ENCODE measurements around the gene ASPDH.
"Not testable (repeated sequence)": the region's sequence is repeated elsewhere in the genome, so short reads cannot be mapped to it uniquely, and the experiment has no call there.

Gene ASPDH

DNA sequence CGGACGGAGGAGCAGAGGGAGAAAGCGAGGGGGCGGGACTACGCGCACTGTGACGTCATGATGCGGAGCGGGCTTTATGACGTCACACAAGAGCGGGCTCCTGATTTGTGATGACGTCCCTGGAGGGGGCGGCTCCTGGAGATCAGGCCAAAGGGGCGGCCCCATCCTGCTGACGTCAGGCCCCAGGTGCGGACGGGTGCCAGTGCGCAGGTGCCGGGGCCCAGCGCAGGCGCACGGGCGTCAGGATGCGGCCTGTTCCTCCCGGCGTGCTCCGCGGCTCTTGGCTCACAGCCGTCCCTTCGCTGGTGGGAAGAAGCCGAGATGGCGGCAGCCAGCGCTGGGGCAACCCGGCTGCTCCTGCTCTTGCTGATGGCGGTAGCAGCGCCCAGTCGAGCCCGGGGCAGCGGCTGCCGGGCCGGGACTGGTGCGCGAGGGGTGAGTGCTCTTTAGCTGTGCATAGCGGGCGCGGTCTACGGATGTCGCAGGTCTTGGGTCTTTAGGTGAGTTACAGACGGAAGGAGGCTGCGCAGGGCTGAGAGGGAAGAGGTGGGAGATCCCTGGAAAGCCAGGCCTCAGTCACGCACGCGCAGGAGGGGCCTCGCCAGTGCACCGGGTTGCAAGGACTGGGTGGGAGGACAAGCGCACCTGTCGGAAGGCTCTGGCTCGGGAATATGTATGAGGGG, 37.3 kb downstream of the ASPDH start, which contains the start of the genes EMC10 and GARIN5A:
Gene EMC10, plus strand, starts transcription at position 284 of the 683 bp plus-strand sequence. Its CDS starts 38 bp downstream, at position 322.
Gene GARIN5A, minus strand, starts transcription at position 625 of the 683 bp plus-strand sequence. Its CDS starts 460 bp downstream, at position 165.
- DNase-seq: peak; percentile 98

DNA sequence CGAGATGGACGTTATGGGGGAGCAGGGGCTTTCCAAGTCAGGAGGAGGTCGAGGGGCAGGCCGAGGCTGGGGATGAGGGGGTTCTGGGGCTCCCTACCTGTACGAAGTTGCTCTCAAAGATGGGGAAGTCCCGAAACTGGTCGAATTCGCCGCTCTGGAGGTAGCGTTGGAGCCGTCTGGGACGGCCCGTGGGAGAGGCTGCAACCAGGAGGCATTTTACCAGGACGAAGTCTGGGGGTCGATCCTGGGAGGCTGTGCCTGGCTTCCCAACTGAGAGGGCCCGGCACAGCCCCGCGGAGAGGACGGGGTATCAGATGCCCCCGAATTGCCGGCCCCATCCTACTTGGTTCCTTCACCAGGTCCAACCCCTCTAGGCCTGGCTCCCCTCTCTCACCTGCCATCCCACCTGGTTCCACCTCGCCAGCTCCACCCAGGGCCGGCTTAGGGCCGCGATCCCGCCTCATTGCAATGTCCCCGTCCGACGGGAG, 37.9 kb downstream of the ASPDH start:
- DNase-seq: no peak

DNA sequence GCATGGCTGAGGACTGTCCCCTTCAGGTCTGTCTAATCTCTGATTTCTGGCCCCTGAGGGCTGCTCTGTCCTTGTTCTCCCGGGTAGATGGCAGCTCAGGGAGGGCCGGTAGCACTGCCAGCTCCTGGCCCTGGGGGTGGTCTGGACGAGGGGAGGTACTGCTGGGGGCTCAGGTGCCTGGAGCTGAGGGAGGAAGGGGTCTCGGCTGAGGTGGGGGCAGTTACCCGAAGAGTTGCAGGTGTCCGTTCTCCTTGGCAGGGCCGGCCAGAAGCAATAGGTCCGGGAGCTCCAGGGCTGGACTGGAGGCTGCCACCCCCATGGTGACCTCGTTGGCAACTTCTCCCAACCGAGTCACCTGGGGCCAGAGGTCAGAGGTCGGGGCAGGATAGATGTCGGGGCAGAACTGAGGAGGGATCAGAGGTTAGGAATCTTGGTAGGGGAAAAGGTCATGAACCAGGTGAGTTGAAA, 38.6 kb downstream of the ASPDH start:
- no peak for DNase-seq

DNA sequence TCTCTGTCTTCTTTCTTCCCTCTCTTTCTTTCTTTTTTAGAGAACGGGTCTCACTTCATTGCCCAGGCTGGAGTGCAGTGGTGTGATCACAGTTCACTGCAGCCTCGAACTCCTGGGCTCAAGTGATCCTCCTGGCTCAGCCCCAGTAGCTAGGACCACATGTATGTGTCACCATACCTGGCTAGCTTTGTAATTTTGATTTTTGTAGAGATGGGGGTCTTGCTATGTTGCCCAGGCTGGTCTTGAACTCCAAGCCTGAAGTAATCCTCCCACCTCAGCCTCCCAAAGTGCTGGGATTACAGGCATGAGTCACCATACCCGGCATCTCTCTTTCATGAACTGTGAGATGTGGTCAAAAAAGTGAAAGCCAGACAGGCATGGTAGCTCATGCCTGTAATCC, 40.4 kb downstream of the ASPDH start:
- not testable (repeated sequence) for DNase-seq

DNA sequence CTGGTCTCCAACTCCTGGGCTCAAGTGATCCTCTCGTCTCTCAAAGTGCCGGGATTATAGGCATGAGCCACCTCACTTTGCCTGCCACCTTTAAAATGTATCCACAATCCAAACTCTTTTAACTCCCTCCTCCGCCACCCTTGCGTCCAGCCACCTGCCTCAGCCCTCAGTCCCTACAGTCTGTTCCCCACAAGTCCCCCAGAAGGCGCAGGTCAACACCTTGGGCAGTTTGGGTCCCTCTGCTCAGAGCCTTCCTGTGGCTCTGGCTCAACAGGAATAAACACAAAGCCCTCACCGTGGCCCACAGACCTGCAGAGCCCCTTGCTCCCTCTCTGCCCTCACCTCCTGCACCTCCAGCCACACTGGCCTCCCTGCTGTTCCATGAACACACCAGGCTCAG, 44.9 kb downstream of the ASPDH start:
- DNase-seq: no peak

DNA sequence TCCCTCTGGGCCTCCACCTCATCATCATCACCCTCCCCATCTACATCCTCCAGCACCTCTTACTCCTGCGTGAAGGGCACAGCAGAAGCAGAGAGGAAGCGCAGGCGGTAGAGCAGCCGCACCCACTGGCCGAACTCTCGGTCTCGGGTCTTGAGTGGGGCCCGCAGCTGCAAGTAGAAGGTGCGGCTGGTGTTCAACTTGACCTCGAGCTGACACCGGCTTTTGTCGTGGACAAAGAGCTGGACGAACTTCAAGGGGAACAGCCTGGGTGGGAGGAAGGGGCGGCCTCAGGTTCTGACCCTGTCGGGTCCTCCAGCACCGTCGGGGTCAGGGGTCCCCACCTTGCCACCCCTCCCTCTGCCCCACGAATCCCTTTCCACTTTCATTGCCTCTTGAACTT, 46.1 kb downstream of the ASPDH start:
- DNase-seq: no peak

DNA sequence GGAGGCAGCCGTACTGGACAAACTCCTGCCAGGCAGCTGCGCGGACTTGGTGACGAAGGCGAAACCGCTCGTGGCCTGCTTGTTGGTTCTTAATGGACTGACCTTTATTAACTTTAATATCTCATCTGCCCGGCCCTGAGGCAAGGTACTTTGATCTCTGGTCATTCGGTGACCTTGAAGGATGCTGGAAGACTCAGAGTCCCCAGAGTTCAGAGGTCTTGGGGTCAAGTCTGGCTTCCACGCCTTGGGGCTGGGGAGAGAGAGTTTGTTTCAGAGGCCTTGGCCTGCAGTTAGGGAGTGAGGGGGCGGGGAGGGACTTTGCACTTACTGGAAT, 47.0 kb downstream of the ASPDH start:
- DNase-seq: no peak

DNA sequence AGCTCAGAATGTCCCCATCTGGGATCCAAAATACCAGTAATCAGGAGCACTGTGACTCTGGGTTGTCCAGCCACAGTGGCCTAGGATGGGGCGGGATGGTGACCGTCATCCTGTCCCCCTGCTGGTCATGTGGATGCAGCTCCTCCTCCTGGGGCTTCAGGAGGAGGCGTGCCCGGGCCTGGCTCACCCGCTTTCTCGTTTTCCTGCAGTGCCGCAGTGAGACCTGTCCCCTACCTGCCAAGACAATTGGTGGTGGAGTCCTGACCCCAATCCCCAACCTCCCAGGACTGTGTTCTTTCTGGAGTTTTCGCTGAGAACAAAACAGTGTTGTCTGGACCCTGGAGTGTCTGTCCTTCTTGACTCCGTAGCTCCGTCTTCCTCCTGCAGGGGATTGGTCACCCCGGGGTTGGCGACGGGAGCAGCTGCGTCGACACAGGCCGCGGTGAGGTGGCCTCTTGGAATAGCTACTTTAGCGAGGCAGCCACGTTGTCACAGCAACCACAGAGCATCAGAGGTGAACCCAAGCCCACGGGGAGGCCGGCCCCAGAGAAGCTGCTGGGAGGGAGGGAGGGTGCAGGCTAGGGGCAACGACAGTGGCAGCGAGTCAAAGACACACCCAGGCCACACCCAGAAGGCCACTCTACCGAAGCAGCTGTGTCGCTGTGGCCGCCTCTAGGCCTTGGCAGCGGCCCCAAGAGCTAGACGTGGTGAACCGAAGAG, 47.6 kb downstream of the ASPDH start:
- no peak for DNase-seq

DNA sequence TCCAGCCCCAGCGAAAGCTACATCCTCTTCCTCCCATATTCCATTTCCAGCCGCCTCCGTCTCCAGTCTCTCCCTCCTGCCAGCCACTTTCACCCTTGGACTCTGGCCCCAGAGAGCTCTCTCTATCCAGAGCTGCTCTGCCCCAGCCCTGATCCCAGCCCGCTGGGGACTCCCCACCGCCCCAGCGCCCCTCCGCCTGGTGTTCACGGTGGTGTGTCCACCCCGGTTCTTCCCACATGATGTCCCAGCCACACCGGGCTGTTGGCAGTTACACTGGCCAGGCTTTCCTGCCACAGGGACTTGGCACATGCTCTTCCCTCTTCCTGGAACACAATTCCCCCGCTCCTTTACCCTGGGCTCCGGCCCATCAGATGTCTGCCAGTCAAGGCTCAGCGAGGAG, 48.7 kb downstream of the ASPDH start:
- no peak for DNase-seq

DNA sequence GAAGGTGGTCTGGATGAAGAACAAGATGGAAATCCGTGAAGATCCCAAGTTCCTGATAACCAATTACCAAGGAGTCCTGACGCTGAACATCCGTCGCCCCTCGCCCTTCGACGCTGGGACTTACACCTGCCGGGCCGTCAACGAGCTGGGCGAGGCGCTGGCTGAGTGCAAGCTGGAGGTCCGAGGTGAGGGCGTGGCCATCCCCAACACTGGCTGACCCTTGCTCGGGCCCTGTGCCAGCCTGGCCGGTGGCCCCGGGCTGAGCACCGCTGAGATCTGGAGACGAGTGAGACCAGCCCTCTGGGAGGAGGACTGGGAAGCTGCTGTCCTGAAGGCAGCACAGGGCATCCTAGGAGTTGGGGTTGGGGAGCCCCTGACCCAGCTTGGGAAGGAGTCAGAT, 49.4 kb downstream of the ASPDH start:
- no peak for DNase-seq

DNA sequence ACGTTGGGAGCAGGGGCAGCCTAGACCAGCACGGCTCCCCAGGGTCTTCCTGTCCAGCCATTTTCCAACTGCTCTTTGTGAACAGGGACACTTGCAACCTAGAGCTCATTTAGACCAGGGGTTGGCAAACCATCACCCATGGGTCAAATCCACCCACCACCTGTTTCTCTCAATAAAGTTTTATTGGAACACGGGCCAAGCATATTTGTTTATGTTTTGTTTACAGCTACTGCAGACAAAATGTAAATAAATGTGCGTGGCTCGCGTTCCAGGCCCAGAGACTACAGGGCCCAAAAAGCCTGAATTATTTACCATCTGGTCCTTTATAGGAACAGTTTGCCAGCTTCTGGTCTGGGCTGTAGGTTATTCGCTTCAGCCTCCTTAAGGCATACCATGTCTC, 50.7 kb downstream of the ASPDH start:
- no peak for DNase-seq
